GM23338 (cell line): Measurements from ENCODE around the gene MSH3. TPM values are rescaled to one million over a fixed set of nuclear protein-coding genes. Genes with fewer than 3 reads are reported as not detected.
"Not testable (repeated sequence)": the region's sequence is repeated elsewhere in the genome, so short reads cannot be mapped to it uniquely, and the experiment has no call there.

Experiments used
- ATAC-seq: fragments of 200-7000 bp; cut with Tn5 transposase; 3 replicates; pipeline ENCODE4 v1.9.1; 2020
- DNase-seq: peaks from one replicate; pipeline ENCODE4 v3.0.0-alpha.2; 2015; ENCODE audit warnings: low spot score
- H2AFZ ChIP-seq: fragments of 200-600 bp; sonication (generic); 2 replicates; pipeline ENCODE4 v1.8.0; 2016; ENCODE audit warnings: antibody characterized with exemption, mild to moderate bottlenecking, moderate library complexity
- H3F3A ChIP-seq: fragments of 200-600 bp; sonication (generic); replicated peaks from 2 replicates; pipeline ENCODE4 v1.8.0; 2017; ENCODE audit warnings: antibody characterized with exemption, mixed run types, low read depth
- H3K27ac ChIP-seq: fragments of 200-600 bp; sonication (generic); 2 replicates; pipeline ENCODE4 v1.6.1; 2016; ENCODE audit warnings: low read depth
- H3K27me3 ChIP-seq: fragments of 200-600 bp; sonication (generic); 2 replicates; pipeline ENCODE4 v1.8.0; 2016; ENCODE audit warnings: mild to moderate bottlenecking, mixed run types, moderate library complexity; ENCODE audit not compliant: insufficient read depth
- H3K36me3 ChIP-seq: fragments of 200-600 bp; sonication (generic); 2 replicates; pipeline ENCODE4 v1.8.0; 2016; ENCODE audit warnings: mild to moderate bottlenecking; ENCODE audit not compliant: insufficient read depth
- H3K4me1 ChIP-seq: fragments of 200-600 bp; sonication (generic); 2 replicates; pipeline ENCODE4 v1.8.0; 2016; ENCODE audit warnings: mild to moderate bottlenecking, moderate library complexity; ENCODE audit not compliant: insufficient read depth
- H3K4me2 ChIP-seq: fragments of 200-600 bp; sonication (generic); 2 replicates; pipeline ENCODE4 v1.7.1; 2017; ENCODE audit warnings: mixed run types
- H3K4me3 ChIP-seq: fragments of 200-600 bp; sonication (generic); 2 replicates; pipeline ENCODE4 v1.6.1; 2016; ENCODE audit warnings: mixed run types
- H3K79me2 ChIP-seq: fragments of 200-600 bp; sonication (generic); replicated peaks from 2 replicates; pipeline ENCODE4 v1.8.0; 2017; ENCODE audit warnings: mild to moderate bottlenecking; ENCODE audit not compliant: insufficient read depth
- H3K9me2 ChIP-seq: fragments of 200-600 bp; sonication (generic); 2 replicates; pipeline ENCODE4 v1.8.0; 2017; ENCODE audit not compliant: insufficient read depth
- H4K20me1 ChIP-seq: fragments of 200-600 bp; sonication (generic); replicated peaks from 2 replicates; pipeline ENCODE4 v1.8.0; 2017; ENCODE audit warnings: mild to moderate bottlenecking; ENCODE audit not compliant: insufficient read depth
- H3K27ac Mint-ChIP-seq: 2 replicates; pipeline ENCODE4 v1.8.0; 2020; ENCODE audit warnings: inconsistent platforms, mild to moderate bottlenecking, moderate library complexity, mixed read lengths
- H3K27me3 Mint-ChIP-seq: 3 replicates; pipeline ENCODE4 v1.8.0; 2022; ENCODE audit warnings: low read depth, mild to moderate bottlenecking, moderate library complexity, mixed read lengths, inconsistent platforms; ENCODE audit not compliant: insufficient read depth, poor library complexity
- H3K36me3 Mint-ChIP-seq: 3 replicates; pipeline ENCODE4 v1.8.0; 2021; ENCODE audit warnings: low read depth, mild to moderate bottlenecking, inconsistent platforms, moderate library complexity, mixed read lengths
- H3K4me1 Mint-ChIP-seq: 3 replicates; pipeline ENCODE4 v1.8.0; 2020; ENCODE audit warnings: mild to moderate bottlenecking, inconsistent platforms, mixed read lengths
- H3K4me3 Mint-ChIP-seq: 3 replicates; pipeline ENCODE4 v1.8.0; 2021; ENCODE audit warnings: moderate library complexity, mild to moderate bottlenecking, inconsistent platforms, mixed read lengths
- H3K9me3 Mint-ChIP-seq: 3 replicates; pipeline ENCODE4 v1.8.0; 2020; ENCODE audit warnings: moderate library complexity, mild to moderate bottlenecking, inconsistent platforms, mixed read lengths
- CREB1 ChIP-seq: fragments of 250-450 bp; sonication (Bioruptor Pico); IDR thresholded peaks from 2 replicates; pipeline ENCODE4 v1.5.0; 2020; ENCODE audit warnings: low read depth, mild to moderate bottlenecking, moderate library complexity
- ETS1 ChIP-seq: IDR thresholded peaks from 2 replicates; pipeline ENCODE4 v1.6.1; 2016; ENCODE audit warnings: antibody characterized with exemption
- EZH2 ChIP-seq: fragments of 200-600 bp; sonication (generic); IDR thresholded peaks from one replicate; pipeline ENCODE4 v1.8.0; 2017; ENCODE audit warnings: antibody characterized with exemption, mild to moderate bottlenecking, low read depth; ENCODE audit not compliant: unreplicated experiment
- NANOG ChIP-seq: IDR thresholded peaks from 2 replicates; pipeline ENCODE4 v1.6.1; 2016; ENCODE audit warnings: antibody characterized with exemption, borderline replicate concordance
- POLR2AphosphoS5 ChIP-seq: IDR thresholded peaks from 2 replicates; pipeline ENCODE4 v1.6.1; 2016; ENCODE audit warnings: antibody characterized with exemption, low read depth
- STAT1 ChIP-seq: IDR thresholded peaks from one replicate; pipeline ENCODE4 v1.6.1; 2016; ENCODE audit warnings: antibody characterized with exemption; ENCODE audit not compliant: unreplicated experiment
- polyA plus RNA-seq: library from polyadenylated mRNA; unstranded; fragments of >200 nt; fragmentation: Nextera tagmentation; extraction: Ambion mirVana; gene quantifications from 2 replicates; pipeline ENCODE4 v1.2.1, GENCODE V29; 2016
- total RNA-seq: library from RNA; depleted of rRNA; stranded (reverse); fragments of >200 nt; shearing (Covaris generic); gene quantifications from 2 replicates; pipeline ENCODE4 v1.2.3, GENCODE V29; 2014

Gene MSH3
- total and polyA plus RNA-seq, 2 experiments from 2014 or later = 13.3 to 16.6 TPM

DNA sequence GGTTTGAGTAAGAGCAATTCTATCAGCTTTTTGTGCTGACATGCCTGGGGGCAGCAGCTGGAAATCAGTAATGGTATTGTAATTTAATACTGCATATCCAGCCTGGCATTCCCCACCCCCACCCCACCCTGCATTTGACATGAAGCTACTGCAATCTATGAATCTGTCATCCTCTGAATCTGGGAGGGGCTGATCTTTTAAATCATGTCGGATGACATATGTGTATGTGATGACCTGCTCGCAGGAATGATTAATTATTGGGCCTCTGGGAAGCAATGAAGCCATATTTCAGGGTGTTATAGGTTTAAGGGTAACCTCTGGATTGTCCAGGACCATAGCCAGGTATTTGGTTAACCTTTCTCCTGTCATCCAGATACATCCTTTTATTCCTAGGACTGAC, 241.1 kb downstream of the MSH3 start:
- no peak for ATAC-seq
- no peak overlapping the region for H3K4me3 ChIP-seq
- Mint-ChIP-seq H3K27ac (no peak overlapping the region), H3K27me3 (no peaks in the 10 kb centered on the region), H3K4me3 (no peak overlapping the region), H3K4me1 (peaks cover 2% of the 10 kb centered on the region; the same call in 2 of the 3 replicates), H3K36me3 (peaks cover 3% of the 10 kb centered on the region), H3K9me3 (peaks cover under 1% of the 10 kb centered on the region; the same call in 1 of the 3 replicates)
- no peak overlapping the region for H2AFZ ChIP-seq
- H3K9me2 ChIP-seq = peaks cover 7% of the 10 kb centered on the region; the same call in 1 of the 2 replicates
- DNase-seq = no peak
- no peaks in the 10 kb centered on the region for H3K36me3 ChIP-seq
- no peaks in the 10 kb centered on the region for H3K27me3 ChIP-seq
- TF ChIP-seq NANOG = no peak
- TF ChIP-seq POLR2AphosphoS5 = no peak
- TF ChIP-seq ETS1 = no peak
- TF ChIP-seq STAT1 = no peak
- no peak for TF ChIP-seq CREB1 (CRISPR knock-in tag)
- no peaks in the 10 kb centered on the region for H3F3A ChIP-seq
- H4K20me1 ChIP-seq = no peaks in the 10 kb centered on the region
- no peak overlapping the region for H3K4me2 ChIP-seq
- no peak overlapping the region for H3K27ac ChIP-seq
- H3K4me1 ChIP-seq = no peaks in the 10 kb centered on the region
- no peaks in the 10 kb centered on the region for H3K79me2 ChIP-seq

GRCh38 chr5:80902624-80903023, 248.2 kb downstream of the MSH3 start:
- H3K27me3 ChIP-seq, H3K27me3 Mint-ChIP-seq, H3K9me2 ChIP-seq, H3K4me3 ChIP-seq, H4K20me1 ChIP-seq, H3K4me1 Mint-ChIP-seq, H3K36me3 ChIP-seq, H3K4me2 ChIP-seq, H3K27ac Mint-ChIP-seq, H3F3A ChIP-seq, H3K27ac ChIP-seq, ATAC-seq, H3K4me1 ChIP-seq, H3K4me3 Mint-ChIP-seq, H2AFZ ChIP-seq, H3K79me2 ChIP-seq: not testable (repeated sequence)
- H3K36me3 Mint-ChIP-seq = peaks cover 16% of the 10 kb centered on the region; the same call in 2 of the 3 replicates
- peaks cover 18% of the 10 kb centered on the region for H3K9me3 Mint-ChIP-seq
- DNase-seq = peak; percentile 22

GRCh38 chr5:80904533-80905187, 250.2 kb downstream of the MSH3 start:
- H3K9me2 ChIP-seq = peaks cover 6% of the 10 kb centered on the region; the same call in 1 of the 2 replicates
- DNase-seq (peak; percentile 3), ATAC-seq (no peak)
- H3K4me3 Mint-ChIP-seq = no peak overlapping the region
- no peak overlapping the region for H3K4me2 ChIP-seq
- no peak overlapping the region for H2AFZ ChIP-seq
- no peaks in the 10 kb centered on the region for H3K4me1 ChIP-seq
- H3K36me3 ChIP-seq = no peaks in the 10 kb centered on the region
- H3K79me2 ChIP-seq = no peaks in the 10 kb centered on the region
- H3K27me3 ChIP-seq = no peaks in the 10 kb centered on the region
- H3K27ac ChIP-seq = no peak overlapping the region
- peaks cover 16% of the 10 kb centered on the region; the same call in 2 of the 3 replicates for H3K36me3 Mint-ChIP-seq
- H3F3A ChIP-seq = no peaks in the 10 kb centered on the region
- no peak overlapping the region for H3K4me3 ChIP-seq
- H3K4me1 Mint-ChIP-seq = no peaks in the 10 kb centered on the region
- H3K27me3 Mint-ChIP-seq = no peaks in the 10 kb centered on the region
- TF ChIP-seq EZH2 = no peak
- no peaks in the 10 kb centered on the region for H4K20me1 ChIP-seq
- no peak overlapping the region for H3K27ac Mint-ChIP-seq
- H3K9me3 Mint-ChIP-seq = peaks cover 18% of the 10 kb centered on the region
